SK-MEL-5 (cell line): ENCODE measurements around the gene FSTL1. TPM values are rescaled to one million over a fixed set of nuclear protein-coding genes. Genes with fewer than 3 reads are reported as not detected.
A peak's percentile ranks its signal among the peaks of the same experiment; 100 is the strongest.

Experiments
- DNase-seq: peaks from one replicate; pipeline ENCODE4 v3.0.0-alpha.2; 2016; ENCODE audit warnings: low read depth, low spot score
- in situ Hi-C: cut with HindIII; loops from 2 replicates; pipeline ENCODE4 v1.10.0; 2016; ENCODE audit warnings: low sequenced_read_pairs, high pct_unique_total_duplicates, low pct_unique_long_range_greater_than_20kb
- total RNA-seq: library from RNA; depleted of rRNA; stranded (reverse); fragments of >200 nt; shearing (Covaris generic); gene quantifications from 2 replicates; pipeline ENCODE4 v1.2.3, GENCODE V29; 2014

Gene FSTL1
- total RNA-seq, 1 experiment from 2014 or later, result 69.2 TPM

- in situ Hi-C loops, result no loop called here
Measured at GRCh38 chr3:120446891-120447668, 3.7 kb downstream of the FSTL1 start.

DNA sequence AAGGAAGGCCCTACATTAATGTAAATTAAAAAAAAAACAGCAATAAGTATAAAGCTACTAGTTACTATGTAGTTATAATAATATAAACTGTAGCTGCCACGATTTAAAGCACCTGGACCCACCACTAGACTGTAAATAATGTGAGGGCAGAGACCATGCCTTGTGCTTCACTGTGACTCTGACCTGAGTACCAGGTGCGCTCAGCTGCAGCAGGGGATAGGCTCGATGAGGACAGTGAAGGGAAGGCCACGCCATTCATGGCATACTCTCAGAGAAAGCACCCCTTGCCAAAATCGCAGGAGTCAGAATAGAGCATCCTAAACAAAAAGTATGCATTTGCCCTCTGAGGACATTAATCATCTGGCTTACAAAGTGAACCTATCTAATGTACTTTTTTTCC lies 5.1 kb downstream of the FSTL1 start:
- in situ Hi-C loops, result no loop called here
- DNase-seq, result no peak

More at GRCh38 chr3:120446891-120447668, 3.7 kb downstream of the FSTL1 start:
- no peak for DNase-seq

GRCh38 chr3:120443626-120444123 lies 7.1 kb downstream of the FSTL1 start:
- in situ Hi-C loops, result no loop called here

GRCh38 chr3:120442975-120443517 lies 7.7 kb downstream of the FSTL1 start:
- DNase-seq, result peak; percentile 35
- in situ Hi-C loops, result no loop called here

More at GRCh38 chr3:120443626-120444123, 7.1 kb downstream of the FSTL1 start:
- no peak for DNase-seq

DNA sequence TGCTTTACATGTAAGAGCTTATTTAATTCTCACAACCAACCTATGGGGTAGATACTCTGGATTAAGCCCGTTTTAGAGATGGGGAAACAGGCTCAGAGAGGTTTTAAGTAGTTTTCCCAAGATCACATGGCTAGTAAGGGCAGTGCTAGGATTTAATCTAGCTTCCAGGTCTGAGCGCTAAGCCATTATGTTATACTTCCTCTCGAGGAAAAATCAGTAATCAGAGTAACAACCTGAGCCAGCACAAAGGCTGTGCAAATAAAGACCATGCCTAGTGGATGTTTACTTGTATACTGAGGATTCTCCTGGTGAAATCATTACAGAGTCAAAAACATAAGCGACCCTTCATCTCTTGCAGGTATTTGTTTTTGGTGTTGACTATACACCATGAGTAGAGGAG lies 9.0 kb downstream of the FSTL1 start:
- in situ Hi-C loops, result no loop called here
- DNase-seq, result no peak

GRCh38 chr3:120440762-120441161 lies 10.0 kb downstream of the FSTL1 start:
- DNase-seq, result no peak
- in situ Hi-C loops, result no loop called here

GRCh38 chr3:120440001-120440703 lies 10.6 kb downstream of the FSTL1 start:
- in situ Hi-C loops, result no loop called here
- no peak for DNase-seq

- in situ Hi-C loops, result no loop called here
- no peak for DNase-seq
Measured at GRCh38 chr3:120438665-120439370, 12.0 kb downstream of the FSTL1 start.

GRCh38 chr3:120438216-120438615 lies 12.6 kb downstream of the FSTL1 start:
- in situ Hi-C loops, result no loop called here
- DNase-seq, result no peak

GRCh38 chr3:120437559-120437958 lies 13.2 kb downstream of the FSTL1 start:
- in situ Hi-C loops, result no loop called here
- DNase-seq, result no peak

GRCh38 chr3:120436523-120437050 lies 14.2 kb downstream of the FSTL1 start:
- DNase-seq, result no peak
- in situ Hi-C loops, result no loop called here

- in situ Hi-C loops, result no loop called here
- DNase-seq, result no peak
Measured at GRCh38 chr3:120435621-120436020, 15.2 kb downstream of the FSTL1 start.

DNA sequence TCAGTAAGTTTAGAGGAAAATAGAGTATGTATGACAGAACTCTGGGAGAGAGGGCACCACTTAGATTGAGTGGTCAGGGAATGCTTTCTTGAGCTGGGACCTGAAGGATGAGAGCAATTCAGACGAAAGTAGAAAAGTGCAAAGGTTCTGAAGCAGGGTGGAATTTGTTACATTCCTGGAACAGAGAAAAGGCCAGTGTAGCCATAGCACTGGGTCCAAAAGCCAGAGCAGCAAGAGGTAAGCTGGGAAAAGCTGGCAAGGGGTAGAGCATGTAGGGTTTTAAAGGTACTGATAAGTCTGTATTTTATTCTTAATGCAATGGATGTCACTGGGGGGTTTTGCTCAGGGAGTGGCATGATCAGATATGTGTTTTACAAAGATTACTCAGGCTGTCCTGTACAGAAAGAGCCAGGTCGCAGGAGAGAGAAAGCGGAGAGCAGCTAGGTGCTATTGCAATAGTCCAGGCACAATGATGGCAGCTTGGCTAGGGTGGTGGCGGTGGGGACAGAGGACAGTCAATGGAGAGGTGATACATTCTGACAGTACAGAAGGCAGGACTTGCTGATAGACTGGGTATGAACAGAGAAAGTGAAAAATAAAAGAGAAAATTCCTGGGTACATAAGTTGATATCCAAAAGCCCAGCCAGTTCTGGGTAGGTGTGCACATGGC lies 17.0 kb downstream of the FSTL1 start:
- no peak for DNase-seq
- in situ Hi-C loops, result no loop called here

DNA sequence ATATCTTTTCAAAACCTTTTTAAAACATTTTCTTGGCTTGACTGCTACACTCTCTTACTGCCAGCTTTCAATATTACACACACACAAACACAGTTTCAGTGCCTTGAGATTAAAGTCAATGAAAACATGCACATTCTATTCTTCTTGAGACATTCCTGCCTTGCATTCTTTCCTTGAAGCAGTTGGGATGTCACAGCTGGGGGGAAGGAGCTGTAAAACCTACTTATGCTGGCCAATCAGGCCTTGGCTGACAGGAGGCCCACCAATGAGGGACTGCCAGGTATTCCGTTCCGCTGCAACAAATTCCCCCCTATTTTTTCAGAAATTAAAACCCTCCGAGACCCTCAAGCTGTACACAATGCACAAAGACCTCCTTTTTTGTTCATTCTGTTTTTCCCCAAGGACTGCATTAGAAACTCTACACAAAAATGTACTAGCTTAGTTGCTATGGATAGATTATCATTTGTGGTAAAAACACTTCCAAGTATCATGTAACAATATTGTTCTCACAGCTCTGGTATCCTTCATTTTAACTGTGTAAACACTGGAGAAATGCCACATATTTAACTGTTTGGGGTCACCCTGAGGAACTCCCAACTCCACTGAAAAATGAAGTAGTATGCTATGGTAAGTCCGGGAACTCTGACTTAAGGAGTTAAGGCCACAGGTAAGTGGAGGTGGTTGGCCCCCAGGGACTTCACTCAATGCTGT lies 18.5 kb downstream of the FSTL1 start:
- in situ Hi-C loops, result no loop called here
- DNase-seq, result no peak

DNA sequence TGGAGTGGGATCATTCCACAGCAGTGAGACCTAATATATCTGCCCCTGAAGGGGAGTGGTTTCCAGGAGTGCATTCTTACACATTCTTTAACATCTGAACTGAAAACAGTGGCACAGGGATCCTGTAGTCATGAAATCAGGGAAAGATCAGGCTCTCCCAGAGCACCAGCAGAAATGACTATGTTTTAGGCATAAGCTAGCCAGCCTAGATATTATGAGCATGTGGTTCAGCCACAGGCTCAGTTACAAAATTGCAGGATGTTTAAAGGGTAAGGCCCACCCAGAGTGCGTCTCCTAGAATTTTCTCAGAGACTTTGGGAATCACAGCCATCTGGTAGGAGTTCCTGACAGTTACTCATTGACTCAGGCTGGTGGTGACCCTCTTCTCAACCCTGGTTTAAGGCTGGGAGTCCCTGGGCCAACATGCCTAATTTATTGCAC lies 20.9 kb downstream of the FSTL1 start:
- no peak for DNase-seq
- in situ Hi-C loops, result no loop called here

GRCh38 chr3:120428924-120429323 lies 21.9 kb downstream of the FSTL1 start:
- DNase-seq, result no peak
- in situ Hi-C loops, result no loop called here

DNA sequence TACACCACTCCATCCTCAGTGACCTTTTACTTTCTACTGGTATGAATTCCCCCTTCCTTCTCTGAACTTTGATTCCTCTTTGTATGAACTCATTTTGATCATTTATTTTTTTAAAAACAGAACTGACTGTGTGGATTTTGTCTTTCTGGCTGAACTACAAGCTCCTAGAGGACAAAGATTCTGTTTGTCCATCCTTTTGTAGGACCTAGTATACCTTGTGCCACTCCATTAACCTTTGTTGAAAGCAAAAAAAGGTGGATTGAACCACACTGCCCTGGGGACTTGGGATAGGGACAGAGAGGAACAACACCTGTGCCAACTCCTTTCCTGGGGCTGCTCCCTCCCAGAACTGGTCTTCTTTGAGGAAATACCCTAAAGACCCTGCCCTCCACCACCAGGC lies 23.6 kb downstream of the FSTL1 start:
- in situ Hi-C loops, result no loop called here
- DNase-seq, result no peak
